Measurements from ENCODE around the gene FOXN1. TPM values are rescaled to one million over a fixed set of nuclear protein-coding genes. Genes with fewer than 3 reads are reported as not detected.

FOXN1 gene
- total RNA-seq, 1 experiment from 2014 or later: not detected

- peak; percentile 62 for DNase-seq (ENCODE audit: low spot score)
These were observed 18.6 kb downstream of the FOXN1 start for GRCh38 chr17:28524476-28525424.

- no peak for DNase-seq (ENCODE audit: low spot score)
These were observed 20.2 kb downstream of the FOXN1 start for GRCh38 chr17:28526381-28526780.

GRCh38 chr17:28527181-28527681, 21.1 kb downstream of the FOXN1 start:
- DNase-seq (ENCODE audit: low spot score): no peak

- no peak for DNase-seq (ENCODE audit: low spot score)
These were observed 21.7 kb downstream of the FOXN1 start for GRCh38 chr17:28527859-28528258.

- no peak for DNase-seq (ENCODE audit: low spot score)
These were observed 22.3 kb downstream of the FOXN1 start for GRCh38 chr17:28528327-28529012.

GRCh38 chr17:28529013-28529400, 22.9 kb downstream of the FOXN1 start:
- DNase-seq (ENCODE audit: low spot score): no peak

GRCh38 chr17:28530250-28530649, 24.1 kb downstream of the FOXN1 start:
- no peak for DNase-seq (ENCODE audit: low spot score)

GRCh38 chr17:28530926-28531325, 24.8 kb downstream of the FOXN1 start:
- DNase-seq (ENCODE audit: low spot score): no peak

GRCh38 chr17:28532050-28532960, 26.2 kb downstream of the FOXN1 start:
- no peak for DNase-seq (ENCODE audit: low spot score)

GRCh38 chr17:28533091-28533807, 27.1 kb downstream of the FOXN1 start:
- peak; percentile 46 for DNase-seq (ENCODE audit: low spot score)

GRCh38 chr17:28534740-28535375, 28.7 kb downstream of the FOXN1 start:
- DNase-seq (ENCODE audit: low spot score): no peak

- no peak for DNase-seq (ENCODE audit: low spot score)
These were observed 30.5 kb downstream of the FOXN1 start for GRCh38 chr17:28536532-28537218.

GRCh38 chr17:28537219-28537610, 31.1 kb downstream of the FOXN1 start:
- DNase-seq (ENCODE audit: low spot score): no peak

GRCh38 chr17:28538296-28538895, 32.2 kb downstream of the FOXN1 start:
- DNase-seq (ENCODE audit: low spot score): no peak

- DNase-seq (ENCODE audit: low spot score): no peak
These were observed 34.1 kb downstream of the FOXN1 start for GRCh38 chr17:28540231-28540630.

GRCh38 chr17:28541439-28541838, 35.3 kb downstream of the FOXN1 start:
- DNase-seq (ENCODE audit: low spot score): no peak

GRCh38 chr17:28544402-28545140, 38.4 kb downstream of the FOXN1 start:
- DNase-seq (ENCODE audit: low spot score): no peak

- DNase-seq (ENCODE audit: low spot score): no peak
These were observed 39.0 kb downstream of the FOXN1 start for GRCh38 chr17:28545141-28545503.
